Daoy (cell line): ENCODE measurements around the gene ACSF3. TPM values are rescaled to one million over a fixed set of nuclear protein-coding genes. Genes with fewer than 3 reads are reported as not detected.
"Not testable (repeated sequence)": the region's sequence is repeated elsewhere in the genome, so short reads cannot be mapped to it uniquely, and the experiment has no call there.

ENCODE experiments used
- DNase-seq: peaks from one replicate; pipeline ENCODE4 v3.0.0-alpha.2; 2015; ENCODE audit warnings: low read depth
- total RNA-seq: library from RNA; depleted of rRNA; stranded (reverse); fragments of >200 nt; shearing (Covaris generic); gene quantifications from 2 replicates; pipeline ENCODE4 v1.2.3, GENCODE V29; 2014

ACSF3 gene
- total RNA-seq, 1 experiment from 2014 or later, result 13.4 TPM

DNA sequence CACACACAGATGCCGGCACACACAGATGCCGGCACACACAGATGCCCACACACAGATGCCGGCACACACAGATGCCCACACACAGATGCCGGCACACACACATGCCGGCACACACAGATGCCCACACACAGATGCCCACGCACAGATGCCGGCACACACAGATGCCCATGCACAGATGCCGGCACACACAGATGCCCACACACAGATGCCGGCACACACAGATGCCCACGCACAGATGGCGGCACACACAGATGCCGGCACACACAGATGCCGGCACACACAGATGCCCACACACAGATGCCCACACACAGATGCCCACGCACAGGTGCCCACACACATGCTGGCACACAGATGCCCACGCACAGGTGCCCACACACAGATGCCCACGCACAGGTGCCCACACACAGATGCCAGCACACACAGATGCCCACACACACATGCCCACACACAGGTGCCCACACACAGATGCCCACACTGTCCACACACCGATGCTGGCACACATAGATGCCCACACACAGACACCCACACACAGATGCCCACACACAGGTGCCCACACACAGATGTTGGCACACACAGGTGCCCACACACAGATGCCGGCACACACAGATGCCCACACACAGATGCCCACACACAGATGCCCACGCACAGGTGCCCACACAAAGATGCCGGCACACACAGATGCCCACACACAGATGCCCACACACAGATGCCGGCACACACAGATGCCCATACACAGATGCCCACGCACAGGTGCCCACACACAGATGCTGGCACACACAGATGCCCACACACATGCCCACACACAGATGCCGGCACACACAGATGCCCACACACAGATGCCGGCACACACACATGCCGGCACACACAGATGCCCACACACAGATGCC, 95.1 kb downstream of the ACSF3 start:
- DNase-seq, result not testable (repeated sequence)

GRCh38 chr16:89189358-89190025, 95.8 kb downstream of the ACSF3 start:
- no peak for DNase-seq

GRCh38 chr16:89190150-89190958, 96.7 kb downstream of the ACSF3 start:
- peak; percentile 4 for DNase-seq

DNA sequence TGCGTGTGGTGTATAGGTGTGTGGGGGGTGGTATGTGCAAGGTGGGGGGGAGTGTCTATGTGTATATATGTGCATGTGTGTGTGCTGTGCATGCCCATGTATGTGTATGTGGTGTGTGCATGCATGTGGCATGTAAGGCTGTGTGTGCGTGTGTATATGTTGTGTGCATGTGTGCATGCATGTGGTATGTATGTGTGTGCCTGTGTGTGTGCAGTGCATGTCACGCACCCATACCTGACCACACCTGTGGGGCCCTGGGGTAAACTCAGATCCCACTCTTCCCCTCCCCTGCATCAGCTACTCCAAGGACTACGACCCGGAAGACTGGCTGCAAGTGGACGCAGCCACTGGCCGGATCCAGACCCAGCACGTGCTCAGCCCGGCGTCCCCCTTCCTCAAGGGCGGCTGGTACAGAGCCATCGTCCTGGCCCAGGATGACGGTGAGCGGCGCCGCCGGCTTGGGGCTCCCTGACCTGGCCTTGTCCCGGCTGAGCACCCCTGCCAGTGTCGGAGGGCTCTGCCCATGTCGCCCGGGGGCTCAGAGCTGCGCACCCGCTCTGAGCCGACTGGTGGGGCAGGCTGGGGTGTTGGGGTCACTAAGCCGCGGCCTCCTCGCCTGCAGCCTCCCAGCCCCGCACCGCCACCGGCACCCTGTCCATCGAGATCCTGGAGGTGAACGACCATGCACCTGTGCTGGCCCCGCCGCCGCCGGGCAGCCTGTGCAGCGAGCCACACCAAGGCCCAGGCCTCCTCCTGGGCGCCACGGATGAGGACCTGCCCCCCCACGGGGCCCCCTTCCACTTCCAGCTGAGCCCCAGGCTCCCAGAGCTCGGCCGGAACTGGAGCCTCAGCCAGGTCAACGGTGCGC, 97.6 kb downstream of the ACSF3 start:
- peak; percentile 4 for DNase-seq

DNA sequence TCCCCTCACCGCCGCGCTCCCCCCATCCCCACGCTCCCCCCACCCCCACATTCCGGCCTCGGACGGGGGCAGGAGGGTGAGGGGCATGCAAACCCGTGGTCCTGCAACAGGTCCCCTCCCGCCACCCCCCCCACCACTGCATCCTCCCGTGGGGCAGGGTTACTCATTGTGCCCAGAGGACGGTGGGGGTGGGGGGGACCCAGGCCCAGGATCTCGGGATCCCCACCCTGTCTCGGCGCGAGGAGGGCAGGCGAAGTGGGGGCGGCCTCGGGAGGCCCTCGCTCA, 98.2 kb downstream of the ACSF3 start:
- DNase-seq, result no peak

GRCh38 chr16:89192186-89192955, 98.7 kb downstream of the ACSF3 start:
- DNase-seq, result peak; percentile 92

- DNase-seq, result peak; percentile 80
Observed at GRCh38 chr16:89192956-89193575, 99.4 kb downstream of the ACSF3 start.

- DNase-seq, result peak; percentile 31
Observed at GRCh38 chr16:89193576-89194293, 100.1 kb downstream of the ACSF3 start.

DNA sequence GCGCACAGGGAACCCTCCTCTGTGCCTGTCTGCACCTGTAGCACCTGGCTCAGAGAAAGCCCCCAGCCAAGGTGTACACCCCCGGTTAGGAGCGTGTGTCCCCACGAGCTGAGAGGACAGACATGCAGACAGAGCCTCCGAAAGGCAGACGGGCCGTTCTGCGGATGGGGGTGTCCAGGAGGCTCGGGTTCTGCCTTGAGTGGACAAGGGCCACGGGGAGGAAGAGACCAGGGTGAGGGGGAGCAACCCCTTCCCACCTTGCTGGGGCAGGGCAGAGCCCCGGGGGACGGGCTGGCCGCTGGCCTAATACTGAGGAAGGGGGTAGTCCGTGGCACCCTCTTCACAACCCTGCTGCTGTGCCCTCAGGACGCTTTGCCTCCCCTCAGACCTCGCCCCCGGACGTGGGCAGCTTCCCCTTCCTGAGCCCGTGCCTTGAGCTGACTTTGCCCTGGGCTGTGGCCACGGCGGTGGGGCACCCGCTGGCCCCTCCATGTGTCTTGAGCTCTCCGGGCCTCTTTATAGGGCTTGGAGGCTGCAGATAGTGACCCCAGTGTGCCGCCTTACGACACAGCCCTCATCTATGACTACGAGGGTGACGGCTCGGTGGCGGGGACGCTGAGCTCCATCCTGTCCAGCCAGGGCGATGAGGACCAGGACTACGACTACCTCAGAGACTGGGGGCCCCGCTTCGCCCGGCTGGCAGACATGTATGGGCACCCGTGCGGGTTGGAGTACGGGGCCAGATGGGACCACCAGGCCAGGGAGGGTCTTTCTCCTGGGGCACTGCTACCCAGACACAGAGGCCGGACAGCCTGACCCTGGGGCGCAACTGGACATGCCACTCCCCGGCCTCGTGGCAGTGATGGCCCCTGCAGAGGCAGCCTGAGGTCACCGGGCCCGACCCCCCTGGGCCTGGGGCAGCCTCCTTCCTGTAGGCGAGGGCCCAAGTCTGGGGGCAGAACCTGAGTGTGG, 101.0 kb downstream of the ACSF3 start:
- DNase-seq, result peak; percentile 1

DNA sequence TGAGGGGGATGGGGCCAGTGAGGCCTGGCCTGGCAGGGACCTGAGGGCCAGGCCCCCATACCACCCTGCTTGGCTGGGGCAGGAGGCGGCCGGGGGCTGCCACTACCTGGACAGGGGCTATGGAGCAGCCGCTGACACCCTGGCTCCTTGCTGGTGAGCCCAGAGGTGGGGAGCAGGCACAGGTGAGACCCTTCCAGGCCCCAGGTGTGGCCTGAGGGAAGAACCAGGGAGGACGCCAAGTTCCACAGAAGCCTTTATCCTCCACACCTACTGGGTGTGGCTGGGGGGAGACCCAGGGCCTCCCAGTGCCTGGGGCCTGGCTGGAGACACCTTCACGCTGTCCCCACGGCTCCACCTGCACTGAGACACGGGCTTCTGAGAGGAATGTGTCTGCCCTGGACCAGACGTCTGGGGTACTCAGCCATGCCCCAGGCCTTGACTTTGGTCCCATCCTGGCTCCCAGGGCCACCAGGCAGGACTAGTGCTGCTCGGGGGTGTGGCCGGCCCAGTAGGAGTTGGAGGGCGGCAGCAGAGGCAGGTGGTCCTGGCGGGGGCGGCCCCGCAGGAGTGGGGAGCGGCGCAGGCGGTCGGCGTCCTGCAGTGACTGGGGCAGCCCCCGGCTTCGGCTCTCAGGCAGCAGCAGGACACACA, 102.0 kb downstream of the ACSF3 start:
- DNase-seq, result no peak

GRCh38 chr16:89197033-89197632, 103.5 kb downstream of the ACSF3 start:
- DNase-seq, result no peak

- DNase-seq, result no peak
Observed at GRCh38 chr16:89197633-89198416, 104.2 kb downstream of the ACSF3 start.

DNA sequence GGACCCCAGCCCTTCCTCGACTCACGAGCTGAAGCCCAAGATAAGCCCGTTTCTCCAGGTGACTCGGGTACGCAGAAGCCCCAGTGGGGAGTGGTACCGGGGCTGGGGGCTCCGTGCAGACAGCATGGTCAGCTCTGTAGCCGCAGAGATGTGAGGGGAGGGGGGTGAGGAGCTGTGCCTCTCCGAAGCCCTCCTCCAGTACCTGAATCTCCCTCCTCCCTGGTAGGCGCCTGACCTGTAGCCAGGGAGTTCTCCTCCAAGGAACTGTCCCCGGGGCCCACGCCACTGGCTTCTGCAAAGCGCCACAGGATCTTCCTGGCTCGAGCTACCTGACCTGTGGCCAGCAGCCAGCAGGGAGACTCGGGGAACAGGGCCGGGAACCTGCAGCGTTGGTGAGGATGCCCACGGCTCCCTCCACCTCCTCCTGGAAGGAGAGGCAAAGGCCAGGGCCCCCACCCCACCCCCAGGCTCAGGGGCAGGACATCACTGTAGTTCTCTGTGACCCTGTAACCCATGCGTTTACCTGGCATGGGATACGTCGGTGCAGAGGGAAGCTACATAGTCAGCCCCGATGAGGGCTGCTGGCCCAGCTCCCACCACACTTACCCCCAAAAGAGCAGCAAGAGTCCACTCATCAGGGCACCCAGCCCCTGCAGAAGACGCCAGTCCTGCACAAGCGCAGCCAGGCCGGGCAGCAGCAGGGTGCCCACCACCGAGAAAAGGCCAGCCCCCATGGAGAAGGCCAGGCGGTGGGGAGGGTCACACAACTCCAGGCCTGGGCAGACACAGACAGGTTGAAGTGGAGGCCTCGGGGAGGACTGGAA, 105.0 kb downstream of the ACSF3 start:
- no peak for DNase-seq

GRCh38 chr16:89199241-89200123, 105.8 kb downstream of the ACSF3 start:
- DNase-seq, result no peak
